D721Med (cell line): Measurements from ENCODE around the gene AZIN2.
A peak's percentile ranks its signal among the peaks of the same experiment; 100 is the strongest.

Source experiments
- DNase-seq: peaks from one replicate; pipeline ENCODE4 v3.0.0; 2011; ENCODE audit warnings: low spot score; ENCODE audit not compliant: insufficient read length
- FAIRE-seq: peaks from 2 replicates; lab custom pipeline; 2011; peaks lifted over from hg19 to GRCh38; lab: Jason Lieb, UNC
- TF ChIP-seq, protein P1 (sequence below): IDR thresholded peaks from 2 replicates; pipeline ENCODE4 v1.5.1; 2012; ENCODE audit warnings: mild to moderate bottlenecking, control low read depth; ENCODE audit not compliant: insufficient read depth; ENCODE audit errors: missing control alignments

The AZIN2 gene

DNA sequence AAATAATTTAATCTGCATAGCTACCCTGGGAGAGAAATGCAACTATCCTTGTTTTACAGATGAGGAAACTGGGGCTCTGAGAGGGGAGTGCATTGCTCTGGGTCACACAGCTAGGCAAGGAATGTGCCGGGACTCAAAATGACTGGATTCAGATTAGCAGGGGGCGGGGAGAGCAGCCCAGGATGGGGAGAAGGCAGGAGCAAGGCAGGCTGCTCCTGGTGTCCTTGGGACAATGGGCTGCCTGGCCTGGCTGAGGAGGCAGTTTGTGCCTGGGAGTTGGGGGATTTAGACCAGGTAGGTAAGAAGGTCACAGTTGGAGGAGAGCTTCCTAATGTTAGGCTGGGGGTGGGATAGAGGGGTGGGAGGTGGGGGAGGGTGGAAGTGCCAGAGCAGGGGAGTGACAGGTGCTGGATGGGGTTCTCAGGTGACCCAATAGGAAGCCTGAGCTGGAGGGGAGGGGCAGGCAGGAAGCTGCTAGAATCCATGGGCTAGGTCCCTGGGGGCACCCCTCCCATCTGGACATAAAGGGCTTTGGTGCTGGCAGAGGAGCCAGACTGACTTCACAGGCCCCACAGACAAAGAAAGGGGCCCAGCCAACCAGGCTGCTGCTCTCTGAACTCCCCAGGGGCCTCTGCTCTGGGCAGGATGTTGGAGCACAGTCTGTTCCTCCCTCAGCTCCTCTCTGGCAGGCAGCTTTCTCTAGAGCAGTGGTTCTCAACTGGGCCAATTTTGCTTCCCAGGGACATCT lies 71.9 kb downstream of the AZIN2 start:
- TF ChIP-seq, protein P1, sequence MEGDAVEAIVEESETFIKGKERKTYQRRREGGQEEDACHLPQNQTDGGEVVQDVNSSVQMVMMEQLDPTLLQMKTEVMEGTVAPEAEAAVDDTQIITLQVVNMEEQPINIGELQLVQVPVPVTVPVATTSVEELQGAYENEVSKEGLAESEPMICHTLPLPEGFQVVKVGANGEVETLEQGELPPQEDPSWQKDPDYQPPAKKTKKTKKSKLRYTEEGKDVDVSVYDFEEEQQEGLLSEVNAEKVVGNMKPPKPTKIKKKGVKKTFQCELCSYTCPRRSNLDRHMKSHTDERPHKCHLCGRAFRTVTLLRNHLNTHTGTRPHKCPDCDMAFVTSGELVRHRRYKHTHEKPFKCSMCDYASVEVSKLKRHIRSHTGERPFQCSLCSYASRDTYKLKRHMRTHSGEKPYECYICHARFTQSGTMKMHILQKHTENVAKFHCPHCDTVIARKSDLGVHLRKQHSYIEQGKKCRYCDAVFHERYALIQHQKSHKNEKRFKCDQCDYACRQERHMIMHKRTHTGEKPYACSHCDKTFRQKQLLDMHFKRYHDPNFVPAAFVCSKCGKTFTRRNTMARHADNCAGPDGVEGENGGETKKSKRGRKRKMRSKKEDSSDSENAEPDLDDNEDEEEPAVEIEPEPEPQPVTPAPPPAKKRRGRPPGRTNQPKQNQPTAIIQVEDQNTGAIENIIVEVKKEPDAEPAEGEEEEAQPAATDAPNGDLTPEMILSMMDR: no peak
- FAIRE-seq (no peak), DNase-seq (peak; percentile 77)

GRCh38 chr1:33153650-33154049 lies 72.7 kb downstream of the AZIN2 start:
- DNase-seq: no peak
- TF ChIP-seq, protein P1: no peak
- no peak for FAIRE-seq

GRCh38 chr1:33155877-33156538 lies 75.1 kb downstream of the AZIN2 start:
- FAIRE-seq (no peak), DNase-seq (no peak)
- TF ChIP-seq, protein P1: no peak

DNA sequence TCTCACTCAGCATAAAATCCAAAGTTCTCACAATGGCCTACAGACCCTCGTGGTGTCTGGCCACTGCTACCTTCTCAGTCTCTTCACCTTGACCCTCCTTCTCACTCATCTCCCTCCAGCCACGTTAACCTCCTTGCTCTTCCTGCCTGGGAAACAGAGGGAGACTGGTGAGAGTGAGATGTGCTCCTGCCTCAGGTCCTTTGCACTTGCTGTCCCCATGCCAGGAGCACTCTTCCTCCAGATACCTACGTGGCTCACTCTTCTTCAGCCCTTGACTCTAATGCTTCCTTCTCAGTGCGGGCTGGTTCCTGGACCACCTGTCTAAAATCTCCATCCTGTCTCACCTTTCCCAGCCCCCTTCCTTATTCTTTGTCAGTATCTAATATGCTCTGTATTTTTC lies 76.2 kb downstream of the AZIN2 start:
- FAIRE-seq (no peak), DNase-seq (no peak)
- TF ChIP-seq, protein P1: no peak

- FAIRE-seq (no peak), DNase-seq (no peak)
- TF ChIP-seq, protein P1: no peak
These were observed 77.4 kb downstream of the AZIN2 start for GRCh38 chr1:33158366-33158765.

GRCh38 chr1:33159577-33159976 lies 78.6 kb downstream of the AZIN2 start:
- no peak for FAIRE-seq
- no peak for DNase-seq

More at GRCh38 chr1:33159577-33159976, 78.6 kb downstream of the AZIN2 start:
- TF ChIP-seq, protein P1: no peak
